Nephron progenitor cell (in vitro differentiated cells): Measurements from ENCODE around the gene MCM5.

Experiments used
- DNase-seq: peaks from one replicate; pipeline ENCODE4 v3.0.0; 2021
- H3K27ac Mint-ChIP-seq: 2 replicates; pipeline ENCODE4 v1.8.0; 2021; ENCODE audit warnings: mild to moderate bottlenecking, moderate library complexity, mixed read lengths
- H3K27me3 Mint-ChIP-seq: 2 replicates; pipeline ENCODE4 v1.8.0; 2021; ENCODE audit warnings: mild to moderate bottlenecking, low read depth, mixed read lengths; ENCODE audit not compliant: poor library complexity
- H3K36me3 Mint-ChIP-seq: 2 replicates; pipeline ENCODE4 v1.8.0; 2021; ENCODE audit warnings: low read depth, mixed read lengths
- H3K4me1 Mint-ChIP-seq: 2 replicates; pipeline ENCODE4 v1.8.0; 2021; ENCODE audit warnings: mixed read lengths
- H3K4me3 Mint-ChIP-seq: 2 replicates; pipeline ENCODE4 v1.8.0; 2021; ENCODE audit warnings: mild to moderate bottlenecking, moderate library complexity, mixed read lengths
- H3K9me3 Mint-ChIP-seq: 2 replicates; pipeline ENCODE4 v1.8.0; 2021; ENCODE audit warnings: mild to moderate bottlenecking, moderate library complexity, mixed read lengths
- TF ChIP-seq, protein P1 (sequence below): fragments of 200-600 bp; sonication (generic); IDR thresholded peaks from 2 replicates; pipeline ENCODE4 v1.5.0; 2021; ENCODE audit warnings: antibody characterized with exemption

MCM5 gene

DNA sequence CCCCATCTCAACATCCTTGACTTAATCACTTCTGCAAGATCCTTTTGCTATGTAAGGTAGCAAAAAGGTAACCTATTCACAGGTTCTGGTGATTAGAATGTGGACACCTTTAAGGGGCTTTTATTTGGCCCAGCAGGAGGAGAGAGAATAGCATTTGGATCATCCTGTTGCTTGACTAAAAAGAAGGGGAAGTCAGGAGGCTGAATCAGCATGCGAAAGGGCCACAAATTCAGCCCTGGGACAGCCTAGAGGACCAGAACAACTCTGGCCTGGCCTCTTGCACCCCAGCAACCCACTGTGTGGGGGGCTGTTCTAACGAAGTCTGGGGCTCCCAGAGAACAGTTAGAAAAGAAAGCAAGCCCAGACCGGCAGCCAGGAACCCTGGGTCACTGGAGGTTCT, 22.2 kb upstream of the MCM5 start:
- Mint-ChIP-seq H3K27ac (peak overlapping the region; percentile 94), H3K9me3 (no peaks in the 10 kb centered on the region), H3K36me3 (no peaks in the 10 kb centered on the region), H3K4me3 (no peak overlapping the region), H3K27me3 (peaks cover 23% of the 10 kb centered on the region), H3K4me1 (peaks cover 66% of the 10 kb centered on the region)
- DNase-seq = no peak
- TF ChIP-seq, protein P1, sequence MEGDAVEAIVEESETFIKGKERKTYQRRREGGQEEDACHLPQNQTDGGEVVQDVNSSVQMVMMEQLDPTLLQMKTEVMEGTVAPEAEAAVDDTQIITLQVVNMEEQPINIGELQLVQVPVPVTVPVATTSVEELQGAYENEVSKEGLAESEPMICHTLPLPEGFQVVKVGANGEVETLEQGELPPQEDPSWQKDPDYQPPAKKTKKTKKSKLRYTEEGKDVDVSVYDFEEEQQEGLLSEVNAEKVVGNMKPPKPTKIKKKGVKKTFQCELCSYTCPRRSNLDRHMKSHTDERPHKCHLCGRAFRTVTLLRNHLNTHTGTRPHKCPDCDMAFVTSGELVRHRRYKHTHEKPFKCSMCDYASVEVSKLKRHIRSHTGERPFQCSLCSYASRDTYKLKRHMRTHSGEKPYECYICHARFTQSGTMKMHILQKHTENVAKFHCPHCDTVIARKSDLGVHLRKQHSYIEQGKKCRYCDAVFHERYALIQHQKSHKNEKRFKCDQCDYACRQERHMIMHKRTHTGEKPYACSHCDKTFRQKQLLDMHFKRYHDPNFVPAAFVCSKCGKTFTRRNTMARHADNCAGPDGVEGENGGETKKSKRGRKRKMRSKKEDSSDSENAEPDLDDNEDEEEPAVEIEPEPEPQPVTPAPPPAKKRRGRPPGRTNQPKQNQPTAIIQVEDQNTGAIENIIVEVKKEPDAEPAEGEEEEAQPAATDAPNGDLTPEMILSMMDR = no peak

DNA sequence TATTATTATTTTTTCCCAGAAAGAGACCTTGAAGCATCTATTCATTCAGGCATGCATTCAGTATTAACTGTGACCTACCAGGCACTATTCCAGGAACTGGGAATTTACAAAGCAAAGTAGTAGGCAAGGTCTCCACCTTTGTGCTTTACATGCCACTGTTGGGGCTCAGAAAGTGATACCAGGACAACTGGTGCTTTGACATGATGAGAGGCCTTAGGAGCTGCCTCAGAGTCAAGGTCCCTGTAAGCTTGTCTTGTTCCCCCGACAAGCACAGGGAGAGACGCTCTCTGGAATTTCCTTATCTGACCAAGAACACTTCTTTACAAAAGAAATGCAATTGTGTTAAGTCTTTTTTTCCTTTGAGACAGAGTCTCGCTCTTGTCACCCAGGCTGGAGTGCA, 21.3 kb upstream of the MCM5 start:
- H3K36me3 Mint-ChIP-seq = no peaks in the 10 kb centered on the region
- no peak for DNase-seq
- peaks cover 66% of the 10 kb centered on the region for H3K4me1 Mint-ChIP-seq
- H3K27me3 Mint-ChIP-seq = peaks cover 23% of the 10 kb centered on the region
- H3K4me3 Mint-ChIP-seq = no peak overlapping the region
- H3K27ac Mint-ChIP-seq = no peak overlapping the region
- H3K9me3 Mint-ChIP-seq = no peaks in the 10 kb centered on the region
- TF ChIP-seq, protein P1 = no peak

DNA sequence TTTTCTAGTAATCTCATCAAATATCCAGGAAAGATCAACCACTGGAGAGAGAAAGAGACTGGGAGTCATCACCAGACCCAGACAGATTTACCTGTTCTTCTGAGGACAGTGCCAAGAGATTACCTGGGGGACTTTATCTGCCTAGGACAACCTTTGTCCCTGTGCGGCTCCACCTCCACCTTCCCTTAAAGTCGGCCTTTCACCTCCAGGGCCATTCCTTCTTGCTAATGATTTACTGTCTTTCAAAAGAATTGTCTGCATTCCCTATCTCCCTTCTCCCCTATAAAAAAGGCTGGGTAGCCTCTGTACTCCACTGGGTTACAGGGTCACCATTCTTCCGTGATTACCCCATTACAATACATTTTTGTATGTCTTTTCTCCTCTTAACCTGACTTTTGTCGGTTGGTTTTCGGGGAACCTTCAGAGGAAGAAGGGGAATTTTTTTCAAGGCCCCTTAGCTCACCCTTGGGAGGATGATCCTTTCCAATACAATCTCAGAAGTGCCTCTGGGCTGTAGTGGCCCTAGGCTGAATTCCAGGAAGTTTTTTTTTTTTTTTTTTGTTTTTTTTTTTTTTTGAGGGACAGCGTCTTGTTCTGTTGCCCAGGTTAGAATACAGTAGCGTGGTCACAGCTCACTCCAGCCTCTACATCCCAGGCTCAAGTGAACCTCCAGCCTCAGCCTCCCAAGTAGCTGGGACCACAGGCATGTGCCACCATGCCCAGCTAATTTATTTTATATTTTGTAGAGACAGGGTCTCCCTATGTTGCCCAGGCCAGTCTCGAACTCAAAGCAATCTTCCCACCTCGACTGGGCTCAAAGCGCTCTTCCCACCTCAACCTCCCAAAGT, 20.6 kb upstream of the MCM5 start:
- H3K4me3 Mint-ChIP-seq = no peak overlapping the region
- TF ChIP-seq, protein P1 = no peak
- DNase-seq = no peak
- no peaks in the 10 kb centered on the region for H3K36me3 Mint-ChIP-seq
- no peak overlapping the region for H3K27ac Mint-ChIP-seq
- no peaks in the 10 kb centered on the region for H3K9me3 Mint-ChIP-seq
- peaks cover 61% of the 10 kb centered on the region for H3K4me1 Mint-ChIP-seq
- H3K27me3 Mint-ChIP-seq = peaks cover 23% of the 10 kb centered on the region

DNA sequence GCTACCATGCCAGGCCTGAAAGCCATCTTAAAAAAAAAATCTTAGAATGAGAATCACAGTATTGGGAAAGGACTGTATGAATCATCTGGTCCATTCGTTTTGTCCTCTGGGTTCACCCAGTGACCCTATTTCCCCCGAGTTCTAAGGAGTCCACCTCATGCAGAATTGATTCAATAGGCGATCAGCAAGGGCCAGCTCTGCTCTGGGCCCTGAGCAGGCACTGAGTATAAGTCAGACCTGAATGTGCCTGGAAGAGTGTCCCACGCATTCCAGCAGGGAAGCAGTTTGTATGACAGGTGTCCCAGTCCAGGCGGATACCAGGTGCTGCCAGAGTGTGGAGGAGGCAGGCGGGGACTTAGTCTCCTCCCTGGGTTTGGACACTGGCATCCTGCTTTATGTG, 19.9 kb upstream of the MCM5 start:
- Mint-ChIP-seq H3K4me1 (peaks cover 61% of the 10 kb centered on the region), H3K4me3 (peak overlapping the region; percentile 75), H3K36me3 (no peaks in the 10 kb centered on the region), H3K9me3 (no peaks in the 10 kb centered on the region), H3K27ac (no peak overlapping the region), H3K27me3 (peaks cover 23% of the 10 kb centered on the region)
- DNase-seq = no peak
- TF ChIP-seq, protein P1 = no peak

DNA sequence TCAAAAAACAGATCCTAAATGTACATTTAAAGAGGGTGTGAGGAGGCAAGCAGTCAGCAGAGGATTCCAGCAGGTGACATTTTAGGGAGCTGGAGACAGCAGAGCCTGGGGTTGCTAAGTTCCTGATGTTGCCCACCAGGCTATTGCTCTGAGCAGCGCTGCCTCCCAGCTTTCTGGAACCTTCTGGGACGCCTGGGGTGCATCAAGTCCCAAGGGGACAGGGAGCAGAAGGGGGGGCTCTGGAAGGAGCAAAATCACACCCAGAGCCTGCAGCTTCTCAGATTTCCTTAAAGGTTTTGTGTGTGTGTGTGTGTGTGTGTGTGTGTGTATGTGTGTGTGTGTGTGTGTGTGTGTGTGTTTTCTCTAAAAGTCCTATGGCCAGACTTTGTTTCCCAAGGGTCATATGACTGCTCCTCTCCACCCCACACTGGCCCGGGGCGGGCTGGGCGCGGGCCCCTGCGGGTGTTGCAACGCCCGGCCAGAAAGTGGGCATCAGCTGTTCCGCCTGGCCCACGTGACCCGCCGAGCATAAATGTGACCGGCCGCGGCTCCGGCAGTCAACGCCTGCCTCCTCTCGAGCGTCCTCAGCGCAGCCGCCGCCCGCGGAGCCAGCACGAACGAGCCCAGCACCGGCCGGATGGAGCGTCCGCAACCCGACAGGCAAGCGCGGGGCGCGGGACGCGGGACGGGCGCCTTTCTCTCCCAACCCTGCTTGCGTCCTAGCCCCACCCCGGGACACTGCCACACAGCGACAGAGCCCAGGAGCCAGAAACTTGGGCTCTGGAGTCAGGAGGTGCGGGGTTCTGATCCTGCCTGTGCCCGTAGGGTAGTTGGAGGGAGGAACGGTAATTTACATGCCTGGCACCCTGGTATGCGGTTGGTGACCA, 19.2 kb upstream of the MCM5 start, which contains the start of gene HMOX1:
HMOX1 (plus strand) TSS at position 560 of the 887 bp plus-strand sequence; CDS start at position 638, 78 bp downstream.
- Mint-ChIP-seq H3K27me3 (peaks cover 24% of the 10 kb centered on the region), H3K9me3 (no peaks in the 10 kb centered on the region), H3K27ac (no peak within 1 kb of the TSS), H3K4me1 (peaks cover 55% of the 10 kb centered on the region), H3K4me3 (peak within 1 kb of the TSS; percentile 75), H3K36me3 (no peaks in the 10 kb centered on the region)
- DNase-seq = peak; percentile 87
- TF ChIP-seq, protein P1 = no peak
